SKM-1 (cell line): Measurements from ENCODE around the gene EXOC6B.
"Not testable (repeated sequence)": the region's sequence is repeated elsewhere in the genome, so short reads cannot be mapped to it uniquely, and the experiment has no call there.

Experiments
- DNase-seq: peaks from one replicate; lab custom pipeline; 2025; ENCODE audit not compliant: unreplicated experiment; lab: John Stamatoyannopoulos, UW

The EXOC6B gene

GRCh38 chr2:72483346-72483745 is 342.5 kb downstream of the EXOC6B start:
- no peak for DNase-seq

GRCh38 chr2:72475246-72475645 is 350.6 kb downstream of the EXOC6B start:
- DNase-seq: no peak

- no peak for DNase-seq
Observed at GRCh38 chr2:72457801-72458516, 367.9 kb downstream of the EXOC6B start.

- DNase-seq: no peak
Observed at GRCh38 chr2:72454189-72454588, 371.6 kb downstream of the EXOC6B start.

- no peak for DNase-seq
Observed at GRCh38 chr2:72442270-72442669, 383.6 kb downstream of the EXOC6B start.

- no peak for DNase-seq
Observed at GRCh38 chr2:72439892-72440291, 385.9 kb downstream of the EXOC6B start.

- no peak for DNase-seq
Observed at GRCh38 chr2:72438364-72438763, 387.5 kb downstream of the EXOC6B start.

- no peak for DNase-seq
Observed at GRCh38 chr2:72431737-72432136, 394.1 kb downstream of the EXOC6B start.

GRCh38 chr2:72427022-72427861 is 398.6 kb downstream of the EXOC6B start:
- no peak for DNase-seq

- no peak for DNase-seq
Observed at GRCh38 chr2:72425996-72426395, 399.8 kb downstream of the EXOC6B start.

- no peak for DNase-seq
Observed at GRCh38 chr2:72423756-72424155, 402.1 kb downstream of the EXOC6B start.

GRCh38 chr2:72421771-72422379 is 404.0 kb downstream of the EXOC6B start:
- DNase-seq: not testable (repeated sequence)

- DNase-seq: no peak
Observed at GRCh38 chr2:72415781-72416475, 409.9 kb downstream of the EXOC6B start.

GRCh38 chr2:72415241-72415661 is 410.6 kb downstream of the EXOC6B start:
- no peak for DNase-seq

GRCh38 chr2:72414137-72414760 is 411.6 kb downstream of the EXOC6B start:
- DNase-seq: no peak

GRCh38 chr2:72413716-72414115 is 412.1 kb downstream of the EXOC6B start:
- DNase-seq: no peak

- no peak for DNase-seq
Observed at GRCh38 chr2:72412214-72412613, 413.6 kb downstream of the EXOC6B start.

GRCh38 chr2:72399879-72400278 is 426.0 kb downstream of the EXOC6B start:
- DNase-seq: no peak

GRCh38 chr2:72395096-72395495 is 430.7 kb downstream of the EXOC6B start:
- no peak for DNase-seq

- no peak for DNase-seq
Observed at GRCh38 chr2:72394541-72395070, 431.2 kb downstream of the EXOC6B start.

- no peak for DNase-seq
Observed at GRCh38 chr2:72389447-72389846, 436.4 kb downstream of the EXOC6B start.
